DMS153 treated with DMSO at 0.1 percent for 48 hours (cell line): ENCODE results near the gene ARHGEF16.

Experiments used
- DNase-seq: peaks from one replicate; lab custom pipeline; 2025; ENCODE audit not compliant: unreplicated experiment; lab: John Stamatoyannopoulos, UW

The ARHGEF16 gene

GRCh38 chr1:3498986-3499385 lies 44.5 kb downstream of the ARHGEF16 start:
- DNase-seq, result no peak

DNA sequence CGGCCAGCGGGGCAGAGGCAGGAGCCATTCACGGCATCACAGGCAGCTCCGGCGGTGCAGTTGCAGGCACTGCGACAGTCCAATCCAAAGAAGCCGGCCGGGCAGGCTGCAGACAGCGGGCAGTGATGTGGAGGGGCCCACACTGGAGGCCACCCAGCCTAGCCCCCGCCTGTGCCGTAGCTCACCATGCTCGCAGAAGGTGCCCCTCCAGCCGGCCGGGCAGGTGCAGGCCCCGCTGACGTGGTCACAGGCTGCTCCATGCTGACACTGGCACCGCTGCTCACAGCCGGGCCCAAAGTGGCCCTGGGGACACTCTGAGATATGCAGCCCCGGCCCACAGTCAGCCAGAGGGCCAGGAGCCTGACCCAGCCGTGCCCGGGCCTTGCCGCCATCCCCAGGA lies 45.1 kb downstream of the ARHGEF16 start:
- no peak for DNase-seq

GRCh38 chr1:3500265-3500835 lies 45.9 kb downstream of the ARHGEF16 start:
- DNase-seq, result no peak

GRCh38 chr1:3501437-3501836 lies 47.0 kb downstream of the ARHGEF16 start:
- no peak for DNase-seq

GRCh38 chr1:3501856-3502640 lies 47.6 kb downstream of the ARHGEF16 start:
- DNase-seq, result no peak

DNA sequence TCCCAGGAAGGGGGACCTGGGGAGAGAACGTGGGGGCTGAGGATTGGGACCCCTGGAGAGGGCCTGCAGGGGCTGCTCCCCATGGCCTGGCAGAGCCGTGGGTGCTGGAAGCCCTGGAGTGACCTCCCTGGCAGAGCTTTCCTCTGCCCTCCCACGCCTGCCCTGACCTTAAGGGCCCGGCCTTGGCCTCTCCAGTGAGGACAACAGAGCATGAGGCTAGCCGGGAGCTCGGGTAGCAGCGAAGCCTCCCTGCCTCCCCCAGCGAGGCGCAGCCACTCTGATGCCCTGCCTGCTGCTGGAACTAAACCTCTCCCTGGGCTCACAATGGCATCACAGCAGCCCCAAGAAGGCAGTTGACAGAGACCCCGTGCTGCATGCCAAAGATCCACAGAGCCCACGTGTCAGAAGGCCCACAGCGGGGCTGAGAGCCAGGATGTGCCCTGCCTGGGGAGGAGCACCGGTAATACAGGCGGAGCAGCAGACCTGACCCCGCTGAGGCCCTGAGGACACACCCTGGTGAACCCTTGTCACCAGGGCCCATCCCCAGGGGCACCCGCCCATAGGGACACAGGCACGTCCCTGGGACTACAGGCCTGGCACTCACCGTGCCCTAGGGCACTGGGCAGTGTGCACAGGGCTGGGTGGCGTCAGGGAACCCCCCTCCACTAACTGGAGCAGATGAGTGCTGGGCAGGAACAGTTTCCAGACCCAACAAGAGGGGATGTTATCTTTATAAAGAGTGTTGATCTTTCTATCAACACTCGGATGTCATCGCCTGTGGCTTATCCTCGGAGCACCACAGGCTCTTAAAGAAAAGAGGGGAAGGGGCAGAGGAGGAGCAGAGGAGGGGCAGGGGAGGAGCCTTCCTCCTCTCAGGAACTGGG lies 48.4 kb downstream of the ARHGEF16 start:
- DNase-seq, result no peak

DNA sequence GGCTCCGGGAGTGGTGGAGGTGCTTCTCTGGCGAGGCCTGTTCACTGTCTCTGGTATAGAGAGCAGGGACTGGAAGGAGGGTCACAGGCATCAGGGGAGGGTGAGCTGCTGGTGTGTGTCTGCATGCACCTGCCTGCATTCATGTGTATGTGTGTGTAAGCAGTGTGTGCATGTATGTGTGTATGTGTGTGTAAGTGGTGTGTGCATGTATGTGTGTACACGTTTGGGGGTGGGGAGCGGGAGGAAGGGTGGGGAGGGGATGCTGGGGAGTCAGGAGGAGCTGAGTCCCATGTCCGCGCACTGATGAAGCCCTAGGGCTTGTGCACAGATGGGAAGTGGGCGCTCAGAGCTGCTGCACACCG lies 49.0 kb downstream of the ARHGEF16 start:
- no peak for DNase-seq

- DNase-seq, result no peak
Observed at GRCh38 chr1:3504151-3504821, 49.8 kb downstream of the ARHGEF16 start.

GRCh38 chr1:3504822-3505153 lies 50.3 kb downstream of the ARHGEF16 start:
- DNase-seq, result no peak

DNA sequence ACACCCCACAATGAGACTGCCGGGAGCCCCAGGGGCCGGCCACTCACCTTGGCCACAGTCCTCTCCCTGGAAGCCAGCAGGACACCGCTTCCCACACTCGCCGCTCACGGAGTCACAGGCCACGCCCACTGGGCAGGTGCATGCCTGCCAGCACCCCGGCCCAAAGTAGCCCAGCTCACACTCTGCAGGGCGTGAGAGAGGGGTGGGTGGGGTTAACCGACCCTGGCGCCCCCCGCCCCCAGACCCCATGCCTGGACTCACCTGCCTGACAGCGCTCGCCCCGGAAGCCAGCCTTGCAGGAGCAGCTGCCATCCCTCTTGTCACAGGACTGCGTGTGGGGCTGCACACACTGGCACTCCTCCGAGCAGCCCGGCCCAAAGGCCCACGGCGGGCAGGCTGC lies 50.7 kb downstream of the ARHGEF16 start:
- no peak for DNase-seq

GRCh38 chr1:3506041-3506440 lies 51.6 kb downstream of the ARHGEF16 start:
- no peak for DNase-seq

GRCh38 chr1:3506943-3507342 lies 52.5 kb downstream of the ARHGEF16 start:
- no peak for DNase-seq

- DNase-seq, result no peak
Observed at GRCh38 chr1:3507636-3508275, 53.3 kb downstream of the ARHGEF16 start.

GRCh38 chr1:3508757-3509415 lies 54.4 kb downstream of the ARHGEF16 start:
- no peak for DNase-seq

- no peak for DNase-seq
Observed at GRCh38 chr1:3509721-3510120, 55.3 kb downstream of the ARHGEF16 start.

DNA sequence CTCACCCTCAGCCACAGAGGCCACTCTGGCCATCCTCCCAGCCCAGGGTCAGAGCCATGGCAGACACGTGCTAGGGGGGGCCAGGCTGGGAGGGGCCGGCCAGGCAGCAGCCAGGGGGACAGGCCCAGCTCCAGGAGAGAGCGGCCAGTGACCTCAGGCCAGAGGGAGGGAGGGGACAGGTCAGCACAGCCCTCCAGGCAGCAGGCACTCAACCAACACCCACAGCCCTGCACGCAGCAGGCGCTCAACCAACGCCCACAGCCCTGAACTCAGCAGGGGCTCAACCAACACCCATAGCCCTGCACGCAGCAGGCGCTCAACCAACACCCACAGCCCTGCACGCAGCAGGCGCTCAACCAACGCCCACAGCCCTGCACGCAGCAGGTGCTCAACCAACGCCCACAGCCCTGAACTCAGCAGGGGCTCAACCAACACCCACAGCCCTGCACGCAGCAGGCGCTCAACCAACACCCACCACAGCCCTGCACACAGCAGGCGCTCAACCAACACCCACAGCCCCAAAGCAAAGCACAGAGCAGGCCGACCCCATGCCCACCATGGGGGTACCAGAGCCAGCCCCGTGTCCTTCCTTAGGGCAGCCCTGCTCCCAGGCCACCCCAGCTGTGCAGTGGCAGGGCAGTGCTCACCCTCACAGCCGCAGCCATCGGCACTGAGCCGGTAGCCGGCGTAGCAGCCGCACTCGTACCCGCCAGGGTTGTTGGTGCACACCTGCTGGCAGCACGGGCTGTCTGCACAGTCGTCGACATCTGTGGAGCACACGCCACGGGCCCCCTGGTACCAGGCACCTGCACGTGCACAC lies 55.9 kb downstream of the ARHGEF16 start:
- no peak for DNase-seq

DNA sequence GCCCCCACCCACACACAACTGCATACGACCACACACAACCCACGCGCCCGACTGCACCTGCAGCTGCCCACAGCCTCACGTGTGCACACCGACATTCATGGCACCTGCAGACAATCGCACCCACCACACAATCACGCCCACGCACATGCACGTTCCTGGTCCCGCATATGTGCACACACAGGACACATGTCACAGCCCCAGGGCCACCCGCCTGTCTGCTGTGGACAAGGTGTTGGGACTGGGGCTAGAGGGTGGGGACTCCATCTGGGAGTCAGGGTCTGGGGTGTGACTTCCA lies 56.4 kb downstream of the ARHGEF16 start:
- no peak for DNase-seq

GRCh38 chr1:3511306-3511705 lies 56.8 kb downstream of the ARHGEF16 start:
- DNase-seq, result no peak

DNA sequence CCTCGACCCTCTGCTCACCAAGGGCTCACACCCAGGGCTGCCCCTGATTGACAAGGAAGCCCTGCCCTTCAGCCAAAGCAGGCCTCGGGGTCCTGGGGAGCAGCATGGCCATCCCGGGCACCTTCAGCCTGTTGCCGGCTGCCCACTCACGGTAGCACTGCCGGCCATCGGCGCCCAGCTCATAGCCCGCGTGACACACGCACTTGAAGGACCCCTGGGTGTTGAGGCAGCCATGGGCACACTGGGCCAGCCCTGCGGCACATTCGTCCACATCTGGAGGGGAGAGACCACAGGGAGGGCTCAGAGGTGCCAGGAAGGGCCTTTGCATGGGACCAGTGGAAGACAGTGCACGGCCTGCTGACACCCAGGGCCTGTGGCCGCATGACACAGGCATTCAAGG lies 57.4 kb downstream of the ARHGEF16 start:
- DNase-seq, result no peak

- DNase-seq, result no peak
Observed at GRCh38 chr1:3514404-3514803, 59.9 kb downstream of the ARHGEF16 start.
